Stimulated activated naive CD8-positive, alpha-beta T cell treated with anti-CD3 and anti-CD28 coated beads, Interleukin-15, amount 100 ng/mL, for 72 hours (primary cell): ENCODE measurements around the gene KPNA4.
"Not testable (repeated sequence)": the region's sequence is repeated elsewhere in the genome, so short reads cannot be mapped to it uniquely, and the experiment has no call there.

Source experiments
- ATAC-seq: fragments of 150-1000 bp; cut with Tn5 transposase; 2 replicates; pipeline ENCODE4 v1.10.0; 2021; ENCODE audit warnings: mild to moderate bottlenecking, moderate library complexity
- DNase-seq, 2 donors: peaks; one replicate each; pipeline ENCODE4 v3.0.0; 2021 to 2022
- H3K27ac Mint-ChIP-seq, 2 donors: one replicate each; pipeline ENCODE4 v1.8.0; 2022; ENCODE audit warnings: mild to moderate bottlenecking in 2 of 2, mixed read lengths in 2 of 2, moderate library complexity in 2 of 2
- H3K27me3 Mint-ChIP-seq: one replicate; pipeline ENCODE4 v1.8.0; 2022; ENCODE audit warnings: mixed read lengths
- H3K4me1 Mint-ChIP-seq: one replicate; pipeline ENCODE4 v1.8.0; 2022; ENCODE audit warnings: mild to moderate bottlenecking, mixed read lengths
- H3K4me3 Mint-ChIP-seq, 2 donors: one replicate each; pipeline ENCODE4 v1.8.0; 2022; ENCODE audit warnings: mild to moderate bottlenecking in 2 of 2, mixed read lengths in 2 of 2, moderate library complexity in 1 of 2
- H3K9me3 Mint-ChIP-seq, 2 donors: one replicate each; pipeline ENCODE4 v1.8.0; 2022; ENCODE audit warnings: mixed read lengths in 2 of 2

Gene KPNA4

DNA sequence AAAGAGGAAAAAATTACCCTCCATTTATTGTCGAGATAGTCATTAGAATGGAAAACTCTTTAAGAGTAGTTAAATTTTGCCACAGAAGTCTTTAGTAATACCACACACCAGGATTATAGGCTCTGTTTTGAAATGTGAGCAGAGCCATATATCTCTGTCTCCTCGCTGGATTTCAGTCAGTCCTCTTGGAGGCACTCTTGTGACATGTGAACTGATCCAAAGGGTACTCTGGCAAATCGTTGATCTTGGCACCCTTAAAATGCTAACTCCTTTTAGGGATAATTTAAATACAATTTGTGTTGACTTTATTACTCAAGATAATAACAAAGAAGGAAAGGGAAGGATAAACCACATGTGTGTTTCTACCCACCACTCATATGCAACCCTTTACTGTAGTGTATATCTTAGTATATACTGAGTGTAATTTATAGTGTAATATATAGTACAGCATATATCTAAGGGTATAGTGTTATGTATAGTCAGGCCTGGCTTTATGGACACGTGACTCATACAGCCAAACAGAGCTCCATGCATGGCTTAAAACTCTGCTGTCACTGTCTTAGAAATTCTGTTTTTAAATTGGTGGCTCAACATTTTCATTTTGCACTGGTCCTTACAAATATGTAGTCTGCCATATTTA, 12.3 kb upstream of the KPNA4 start:
- DNase-seq = no peak
- H3K4me1 Mint-ChIP-seq = no peaks in the 10 kb centered on the region
- no peak for ATAC-seq
- no peak overlapping the region for H3K4me3 Mint-ChIP-seq
- peak overlapping the region in 1 of 2 donors; percentile 52 for H3K27ac Mint-ChIP-seq
- H3K9me3 Mint-ChIP-seq = peaks cover 9 to 16% of the 10 kb centered on the region in 2 donors
- peaks cover 19% of the 10 kb centered on the region for H3K27me3 Mint-ChIP-seq

DNA sequence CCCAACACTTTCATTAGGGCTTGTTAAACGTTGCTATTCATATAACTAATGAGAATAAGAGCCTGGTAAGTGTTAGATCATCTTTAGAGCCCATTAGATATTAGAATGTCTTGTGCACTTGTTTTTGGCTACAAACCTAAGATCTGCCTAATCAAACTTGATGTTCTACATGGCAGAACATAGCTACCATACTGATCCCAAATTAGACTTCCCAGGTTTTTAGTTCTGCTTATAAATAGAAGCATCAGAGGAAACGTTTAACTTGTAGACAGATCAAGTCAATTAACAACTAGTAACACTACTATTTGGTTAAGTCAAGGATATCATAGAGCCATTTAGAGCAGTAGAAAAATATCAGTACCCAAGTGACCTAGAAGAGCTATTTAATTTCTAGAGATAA, 11.7 kb upstream of the KPNA4 start:
- no peak for ATAC-seq
- H3K4me3 Mint-ChIP-seq = no peak overlapping the region
- peaks cover 9 to 16% of the 10 kb centered on the region in 2 donors for H3K9me3 Mint-ChIP-seq
- peaks cover 17% of the 10 kb centered on the region for H3K27me3 Mint-ChIP-seq
- no peaks in the 10 kb centered on the region for H3K4me1 Mint-ChIP-seq
- DNase-seq = no peak
- no peak overlapping the region for H3K27ac Mint-ChIP-seq

DNA sequence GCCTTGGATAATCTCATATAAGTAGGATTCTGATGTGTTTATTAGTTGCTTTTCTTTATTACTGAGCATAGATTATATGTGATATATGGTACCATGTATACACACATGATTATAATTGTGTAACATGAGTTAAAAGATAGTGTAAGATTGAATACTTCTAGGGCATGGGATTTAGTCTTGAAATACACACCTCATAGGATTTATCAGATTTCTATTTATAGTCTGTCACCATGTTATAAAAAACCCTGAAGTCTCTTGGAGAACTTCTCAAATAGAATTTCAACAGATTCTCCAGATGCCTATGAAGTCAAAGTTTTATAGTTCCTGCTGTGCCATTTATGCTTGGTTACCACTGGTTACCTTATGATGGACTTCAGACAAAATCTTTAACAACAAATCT, 11.2 kb upstream of the KPNA4 start:
- Mint-ChIP-seq H3K4me1 (no peaks in the 10 kb centered on the region), H3K4me3 (no peak overlapping the region), H3K9me3 (peaks cover 4 to 13% of the 10 kb centered on the region in 2 donors), H3K27me3 (peaks cover 12% of the 10 kb centered on the region), H3K27ac (no peak overlapping the region)
- DNase-seq (no peak), ATAC-seq (no peak)

DNA sequence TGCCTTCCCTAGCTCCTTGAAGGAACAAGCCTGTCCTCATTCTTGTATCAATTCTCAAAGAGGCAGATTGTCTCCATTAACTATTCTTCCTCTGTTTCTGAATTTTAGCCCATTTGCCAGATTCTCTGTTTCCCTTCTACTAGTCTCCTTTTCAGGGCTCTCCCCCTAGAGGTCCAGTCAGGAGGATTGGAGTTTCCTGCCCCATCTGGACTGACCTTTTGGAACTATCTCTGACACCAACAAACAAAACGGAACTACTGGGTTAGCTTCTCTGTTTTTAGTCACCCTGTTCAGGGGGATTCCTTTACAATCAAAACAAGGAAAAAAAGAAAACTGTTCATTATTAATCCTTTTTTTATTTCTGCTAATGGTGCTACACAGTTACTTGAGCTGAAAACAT, 10.2 kb upstream of the KPNA4 start:
- ATAC-seq (no peak), DNase-seq (no peak)
- H3K27ac Mint-ChIP-seq = no peak overlapping the region
- H3K9me3 Mint-ChIP-seq = peaks cover 0 to 3% of the 10 kb centered on the region in 2 donors
- no peaks in the 10 kb centered on the region for H3K4me1 Mint-ChIP-seq
- peaks cover 8% of the 10 kb centered on the region for H3K27me3 Mint-ChIP-seq
- H3K4me3 Mint-ChIP-seq = no peak overlapping the region

DNA sequence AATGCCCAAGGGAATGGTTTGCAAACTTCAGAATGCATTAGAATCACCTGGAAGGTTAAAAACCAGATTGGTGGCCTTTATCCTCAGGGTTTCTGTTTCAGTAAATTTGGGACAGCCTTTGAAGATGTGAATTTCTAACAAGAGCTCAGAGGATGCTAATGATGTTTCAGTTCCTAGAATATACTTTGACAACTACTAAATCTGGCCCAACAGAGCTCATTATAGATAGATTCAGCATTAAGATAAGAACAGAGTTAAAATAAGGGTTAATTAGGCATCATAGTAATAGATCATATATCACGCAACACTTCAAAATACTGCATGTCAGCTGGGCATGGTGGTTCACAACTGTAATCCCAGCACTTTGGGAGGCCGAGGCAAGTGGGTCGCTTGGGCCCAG, 9.3 kb upstream of the KPNA4 start:
- DNase-seq (no peak), ATAC-seq (no peak)
- Mint-ChIP-seq H3K9me3 (no peaks in the 10 kb centered on the region), H3K27me3 (peaks cover 8% of the 10 kb centered on the region), H3K4me3 (no peak overlapping the region), H3K4me1 (no peaks in the 10 kb centered on the region), H3K27ac (no peak overlapping the region)

DNA sequence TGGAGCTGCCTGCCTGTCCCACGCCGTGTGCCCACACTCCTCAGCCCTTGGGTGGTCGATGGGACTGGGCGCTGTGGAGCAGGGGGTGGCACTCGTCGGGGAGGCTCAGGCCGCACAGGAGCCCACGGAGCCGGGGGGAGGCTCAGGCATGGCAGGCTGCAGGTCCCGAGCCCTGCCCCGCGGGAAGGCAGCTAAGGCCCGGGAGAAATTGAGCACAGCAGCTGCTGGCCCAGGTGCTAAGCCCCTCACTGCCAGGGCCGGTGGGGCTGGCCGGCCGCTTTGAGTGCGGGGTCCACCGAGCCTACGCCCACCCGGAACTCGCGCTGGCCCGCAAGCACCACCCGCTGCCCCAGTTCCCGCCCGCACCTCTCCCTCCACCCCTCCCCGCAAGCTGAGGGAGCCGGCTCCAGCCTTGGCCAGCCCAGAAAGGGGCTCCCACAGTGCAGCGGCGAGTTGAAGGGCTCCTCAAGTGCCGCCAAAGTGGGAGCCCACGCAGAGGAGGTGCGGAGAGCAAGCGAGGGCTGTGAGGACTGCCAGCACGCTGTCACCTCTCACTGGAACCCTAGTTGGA, 8.7 kb upstream of the KPNA4 start:
- H3K27me3 Mint-ChIP-seq = not testable (repeated sequence)

DNA sequence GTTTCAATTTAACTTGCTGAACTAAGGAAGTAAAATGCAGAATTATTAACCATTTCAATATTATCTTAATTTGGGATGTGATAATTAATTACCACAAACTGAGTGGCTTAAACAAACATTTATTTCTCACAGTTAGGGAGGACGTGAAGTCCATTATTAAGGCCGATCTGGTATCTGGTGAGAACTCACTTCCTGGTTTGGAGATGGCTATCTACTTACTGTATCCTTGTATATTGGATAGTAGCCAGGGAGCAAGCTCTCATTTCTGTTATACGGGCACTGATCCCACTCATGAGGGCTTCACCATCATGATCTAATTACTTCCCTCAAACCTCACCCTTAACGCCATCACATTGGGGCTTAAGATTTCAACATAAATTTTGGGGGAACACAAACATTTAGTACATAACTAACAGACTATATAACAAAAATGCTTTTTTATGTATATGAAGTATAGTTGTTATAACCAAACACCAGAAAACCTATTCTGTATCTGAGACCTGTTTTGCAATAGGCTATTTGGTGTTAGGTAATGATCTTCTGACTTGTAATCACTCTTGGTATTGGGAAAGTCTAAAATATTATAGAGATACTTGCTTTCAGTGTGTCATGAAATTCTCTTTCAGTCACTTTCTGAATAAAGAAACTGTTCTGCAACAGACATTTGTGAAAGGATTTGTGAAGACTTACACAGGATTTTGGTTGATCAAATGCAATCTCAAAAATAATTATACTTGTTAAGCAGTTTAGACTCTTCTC, 4.7 kb upstream of the KPNA4 start:
- H3K27me3 Mint-ChIP-seq = no peaks in the 10 kb centered on the region
- ATAC-seq (no peak), DNase-seq (no peak)
- peaks cover 15% of the 10 kb centered on the region for H3K4me1 Mint-ChIP-seq
- no peak overlapping the region for H3K27ac Mint-ChIP-seq
- H3K9me3 Mint-ChIP-seq = peaks cover 5 to 13% of the 10 kb centered on the region in 2 donors
- no peak overlapping the region for H3K4me3 Mint-ChIP-seq

More for the DNA sequence above, 8.7 kb upstream of the KPNA4 start:
- not testable (repeated sequence) for H3K4me3 Mint-ChIP-seq, DNase-seq, H3K27ac Mint-ChIP-seq, H3K9me3 Mint-ChIP-seq, ATAC-seq, H3K4me1 Mint-ChIP-seq

DNA sequence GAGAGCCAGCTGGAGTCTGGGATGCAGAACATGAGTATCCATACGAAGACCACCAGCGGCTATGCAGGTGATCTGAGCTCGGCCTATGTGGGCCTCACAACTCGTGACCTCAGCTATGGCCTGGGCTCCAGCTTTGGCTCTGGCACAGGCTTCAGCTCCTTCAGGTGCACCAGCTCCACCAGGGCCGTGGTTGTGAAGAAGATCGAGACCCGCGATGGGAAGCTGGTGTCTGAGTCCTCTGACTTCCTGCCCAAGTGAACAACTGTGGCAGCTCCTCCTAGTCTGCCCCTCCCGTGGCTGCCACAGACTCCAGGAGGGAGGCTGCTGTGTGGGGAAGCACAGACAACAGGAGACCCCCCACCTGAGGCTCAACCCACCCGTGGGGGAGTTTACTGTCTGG, 3.6 kb upstream of the KPNA4 start:
- H3K9me3 Mint-ChIP-seq = peaks cover 5 to 13% of the 10 kb centered on the region in 2 donors
- H3K27me3 Mint-ChIP-seq = no peaks in the 10 kb centered on the region
- peaks cover 17% of the 10 kb centered on the region for H3K4me1 Mint-ChIP-seq
- ATAC-seq = no peak
- no peak for DNase-seq
- no peak overlapping the region for H3K27ac Mint-ChIP-seq
- H3K4me3 Mint-ChIP-seq = no peak overlapping the region

DNA sequence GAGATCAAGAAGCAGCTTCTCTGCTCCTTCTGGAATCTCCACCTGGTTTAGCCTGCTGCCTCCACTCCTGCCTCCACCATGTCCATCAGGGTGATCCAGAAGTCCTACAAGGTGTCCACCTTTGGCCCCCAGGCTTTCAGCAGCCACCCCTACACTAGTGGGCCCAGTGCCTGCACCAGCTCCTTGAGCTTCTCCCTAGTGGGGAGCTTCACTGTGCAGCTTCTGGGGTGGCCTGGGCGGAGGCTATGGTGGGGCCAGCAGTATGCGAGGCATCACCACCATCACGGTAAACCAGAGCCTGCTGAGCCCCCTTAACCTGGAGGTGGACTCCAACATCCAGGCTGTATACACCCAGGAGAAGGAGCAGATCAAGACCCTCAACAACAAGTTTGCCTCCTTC, 2.4 kb upstream of the KPNA4 start:
- ATAC-seq (no peak), DNase-seq (no peak)
- Mint-ChIP-seq H3K4me1 (peaks cover 30% of the 10 kb centered on the region), H3K9me3 (peaks cover 5 to 13% of the 10 kb centered on the region in 2 donors), H3K27ac (no peak overlapping the region), H3K4me3 (no peak overlapping the region), H3K27me3 (no peaks in the 10 kb centered on the region)

DNA sequence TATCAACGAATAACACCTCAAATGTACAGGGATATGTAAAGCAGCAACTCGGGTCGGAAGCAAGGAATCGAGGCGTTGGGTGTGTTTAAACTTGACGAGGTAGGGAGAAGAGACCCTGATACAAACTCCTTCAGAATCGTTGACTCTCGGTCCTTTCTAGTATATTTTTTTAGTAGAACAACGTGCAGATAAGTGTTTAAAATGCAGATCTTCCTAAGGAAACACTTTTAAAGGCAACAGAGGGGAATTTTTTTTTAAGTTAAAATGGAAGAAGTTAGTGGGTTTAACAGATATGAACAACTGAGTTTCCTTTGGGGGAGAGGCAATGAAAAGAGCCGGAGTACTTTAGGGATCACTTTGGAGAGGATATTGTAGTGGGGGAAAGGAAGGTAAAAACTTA, 1.1 kb upstream of the KPNA4 start:
- H3K27me3 Mint-ChIP-seq = no peaks in the 10 kb centered on the region
- H3K4me1 Mint-ChIP-seq = peaks cover 41% of the 10 kb centered on the region
- DNase-seq (no peak), ATAC-seq (no peak)
- H3K4me3 Mint-ChIP-seq = peak overlapping the region; percentile 93
- no peak overlapping the region for H3K27ac Mint-ChIP-seq
- peaks cover 5 to 13% of the 10 kb centered on the region in 2 donors for H3K9me3 Mint-ChIP-seq

DNA sequence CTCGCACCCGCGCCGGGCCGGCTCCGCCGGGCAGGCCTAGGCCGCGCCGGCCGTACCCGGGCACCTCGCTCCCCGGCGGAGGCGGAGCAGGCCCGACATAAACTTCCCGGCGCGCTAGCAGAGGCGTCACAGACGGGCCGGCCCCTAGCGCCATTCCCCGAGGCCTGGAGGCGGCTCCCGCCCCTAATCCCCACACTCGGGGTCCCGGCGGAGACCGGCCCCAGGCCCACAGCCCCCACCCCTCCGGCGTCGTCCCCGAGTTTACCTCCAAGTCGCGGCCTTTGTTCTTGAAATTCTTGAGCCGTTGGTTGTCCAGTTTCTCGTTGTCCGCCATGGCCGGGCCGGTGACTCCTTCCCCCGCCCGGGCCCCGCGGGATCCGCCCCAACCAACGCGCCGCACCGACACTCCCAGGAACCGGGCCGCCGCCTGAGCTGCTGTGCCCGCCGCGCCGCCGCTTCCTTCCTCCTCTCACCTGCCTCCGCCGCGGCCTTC, 376 bp downstream of the KPNA4 start:
- peaks cover 5 to 13% of the 10 kb centered on the region in 2 donors for H3K9me3 Mint-ChIP-seq
- peak; percentile 65 for ATAC-seq
- peak in 1 of 2 donors; percentile 64 for DNase-seq
- H3K4me1 Mint-ChIP-seq = peaks cover 52% of the 10 kb centered on the region
- peak overlapping the region; percentile 93 for H3K4me3 Mint-ChIP-seq
- no peaks in the 10 kb centered on the region for H3K27me3 Mint-ChIP-seq
- peak overlapping the region; percentile 97 to 98 for H3K27ac Mint-ChIP-seq

DNA sequence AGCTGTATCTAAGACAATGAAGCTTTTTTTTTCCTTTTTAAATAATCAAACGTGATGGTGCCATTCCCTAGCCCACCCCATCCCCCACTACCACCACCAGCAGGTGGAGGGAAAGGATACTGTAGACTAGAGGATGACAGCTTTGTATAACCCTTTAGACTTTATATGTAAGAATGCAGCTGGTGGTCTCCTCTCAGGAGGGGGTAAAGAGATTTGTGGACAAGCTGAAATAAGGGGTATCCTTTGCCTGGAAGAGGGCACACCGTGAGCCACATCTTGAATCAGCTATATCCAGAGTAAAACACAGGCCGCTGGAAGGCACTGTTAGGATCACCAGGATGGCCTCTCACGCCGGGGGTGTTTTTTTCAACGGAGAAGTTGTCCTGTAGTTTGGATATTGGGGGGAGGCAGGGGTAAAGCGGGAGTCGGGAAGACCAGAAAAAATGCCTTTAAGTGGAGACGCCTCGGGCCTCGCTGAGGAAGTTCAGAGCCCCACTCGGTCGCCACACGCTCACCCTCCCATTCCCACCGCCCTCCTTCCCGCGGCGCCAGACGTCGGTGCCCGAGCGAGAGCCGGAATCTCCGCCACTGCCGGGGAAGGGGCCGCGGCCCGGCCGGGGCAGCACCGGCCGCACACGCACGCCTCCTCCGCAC, 986 bp downstream of the KPNA4 start:
- Mint-ChIP-seq H3K27ac (peak overlapping the region; percentile 98 to 99), H3K4me1 (peaks cover 56% of the 10 kb centered on the region), H3K4me3 (peak overlapping the region; percentile 95 to 97), H3K9me3 (peaks cover 5 to 13% of the 10 kb centered on the region in 2 donors), H3K27me3 (no peaks in the 10 kb centered on the region)
- ATAC-seq (no peak), DNase-seq (no peak)

DNA sequence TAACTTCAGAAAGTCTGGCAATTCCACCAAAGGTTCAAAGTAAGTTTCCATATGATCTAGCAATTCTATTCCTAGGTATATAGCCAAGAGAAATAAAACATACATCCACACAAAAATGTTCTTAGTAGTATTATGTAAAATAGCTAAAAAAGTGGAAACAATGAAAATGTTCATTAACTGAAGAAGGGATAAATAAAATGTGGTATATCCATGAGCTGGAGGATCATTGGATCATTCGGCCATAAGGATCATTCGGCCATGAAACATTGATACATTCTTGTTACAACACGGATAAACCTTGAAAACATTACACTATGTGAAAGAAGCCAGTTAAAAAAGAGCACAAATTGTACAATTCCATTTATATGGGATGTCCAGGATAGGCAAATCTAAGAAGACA, 2.4 kb downstream of the KPNA4 start:
- Mint-ChIP-seq H3K9me3 (peaks cover 0 to 2% of the 10 kb centered on the region in 2 donors), H3K4me1 (peaks cover 56% of the 10 kb centered on the region), H3K27me3 (no peaks in the 10 kb centered on the region), H3K27ac (peak overlapping the region in 1 of 2 donors; percentile 28), H3K4me3 (peak overlapping the region; percentile 45 to 97)
- ATAC-seq (no peak), DNase-seq (no peak)

DNA sequence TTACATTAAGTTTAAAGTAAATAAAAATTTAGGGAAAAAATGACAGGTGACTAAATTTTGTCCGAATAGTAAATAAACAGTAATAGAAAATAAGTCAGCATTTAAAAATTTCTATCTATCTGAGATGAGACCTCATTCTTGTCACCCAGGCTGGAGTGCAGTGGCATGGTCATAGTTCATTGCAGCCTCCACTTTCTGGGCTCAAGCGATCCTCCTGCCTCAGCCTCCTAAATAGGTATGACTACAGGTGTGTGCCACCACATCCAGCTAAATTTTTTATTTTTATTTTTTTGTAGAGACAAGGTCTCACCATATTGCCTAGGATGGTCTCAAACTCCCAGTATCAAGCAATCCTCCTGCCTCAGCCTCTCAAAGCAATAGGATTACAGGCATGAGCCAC, 7.8 kb downstream of the KPNA4 start:
- Mint-ChIP-seq H3K9me3 (no peaks in the 10 kb centered on the region), H3K27me3 (no peaks in the 10 kb centered on the region), H3K4me3 (no peak overlapping the region), H3K27ac (no peak overlapping the region), H3K4me1 (peaks cover 51% of the 10 kb centered on the region)
- DNase-seq (no peak), ATAC-seq (no peak)

DNA sequence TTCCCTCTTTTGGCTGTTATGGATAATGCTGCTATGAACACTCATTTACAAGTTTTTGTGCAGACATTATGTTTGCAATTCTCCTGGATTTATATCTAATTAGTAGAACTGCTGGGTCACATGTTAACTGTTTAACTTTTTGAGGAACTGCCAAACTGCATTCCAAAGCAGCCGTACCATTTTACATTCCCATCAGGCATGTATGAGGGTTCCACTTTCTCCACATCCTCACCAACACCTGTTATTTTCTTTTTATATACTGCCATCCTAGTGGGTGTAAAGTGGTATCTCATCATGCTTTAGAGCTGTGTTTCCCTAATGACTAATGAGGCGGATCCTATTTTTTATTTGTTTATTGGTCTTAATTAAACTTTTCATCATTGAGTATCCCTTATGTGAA, 9.2 kb downstream of the KPNA4 start:
- Mint-ChIP-seq H3K4me1 (peaks cover 40% of the 10 kb centered on the region), H3K4me3 (no peak overlapping the region)

More for the DNA sequence above, 9.2 kb downstream of the KPNA4 start:
- H3K27me3 Mint-ChIP-seq = no peaks in the 10 kb centered on the region
- no peak for DNase-seq
- H3K9me3 Mint-ChIP-seq = peaks cover 0 to 5% of the 10 kb centered on the region in 2 donors
- ATAC-seq = no peak
- H3K27ac Mint-ChIP-seq = no peak overlapping the region
